Measurements from ENCODE around the gene PLPPR5. TPM values are rescaled to one million over a fixed set of nuclear protein-coding genes. Genes with fewer than 3 reads are reported as not detected.

PLPPR5 gene
- total RNA-seq, 1 donor from 2014 or later = 0.56 TPM

- no peaks in the 10 kb centered on the region for H4K20me1 ChIP-seq (ENCODE audit: low read depth)
- H3K27me3 ChIP-seq = no peaks in the 10 kb centered on the region
- TF ChIP-seq EZH2 (IDR thresholded peaks at IDR 0.05) (no peak), CTCF (IDR thresholded peaks at IDR 0.05) (no peak), EZH2phosphoT487 (IDR thresholded peaks at IDR 0.05) (no peak)
These were observed 39.3 kb downstream of the PLPPR5 start for GRCh38 chr1:98965394-98965793.

GRCh38 chr1:98964198-98964597 is 40.5 kb downstream of the PLPPR5 start:
- peaks cover 2% of the 10 kb centered on the region for H3K27me3 Mint-ChIP-seq (ENCODE audit: insufficient read depth, low read depth)
- H3K27me3 ChIP-seq = no peaks in the 10 kb centered on the region
- no peak for TF ChIP-seq EZH2phosphoT487 (IDR thresholded peaks at IDR 0.05)

More at GRCh38 chr1:98965394-98965793, 39.3 kb downstream of the PLPPR5 start:
- Mint-ChIP-seq H3K9me3 (no peaks in the 10 kb centered on the region), H3K36me3 (no peaks in the 10 kb centered on the region), H3K4me3 (no peak overlapping the region), H3K4me1 (peaks cover 10% of the 10 kb centered on the region), H3K27ac (no peak overlapping the region), H3K27me3 (ENCODE audit: insufficient read depth, low read depth) (no peaks in the 10 kb centered on the region)
- H3K4me1 ChIP-seq = no peaks in the 10 kb centered on the region
- no peaks in the 10 kb centered on the region for H3K9me3 ChIP-seq (ENCODE audit: low read depth)
- no peaks in the 10 kb centered on the region for H3K36me3 ChIP-seq
- H3K27ac ChIP-seq = no peak overlapping the region
- no peak for DNase-seq (ENCODE audit: low spot score)
- H3F3A ChIP-seq (ENCODE audit: low read depth) = peaks cover 7% of the 10 kb centered on the region
- H3K4me3 ChIP-seq = no peak overlapping the region
- no peak overlapping the region for H2AFZ ChIP-seq (replicated peaks)
- H3K79me2 ChIP-seq (ENCODE audit: low read depth) = no peaks in the 10 kb centered on the region
- H3K9ac ChIP-seq = no peak overlapping the region
- no peak overlapping the region for H3K4me2 ChIP-seq

GRCh38 chr1:98963064-98963758 is 41.5 kb downstream of the PLPPR5 start:
- H2AFZ ChIP-seq (replicated peaks) = no peak overlapping the region
- H3K4me1 ChIP-seq = peaks cover 7% of the 10 kb centered on the region
- no peaks in the 10 kb centered on the region for H3K79me2 ChIP-seq (ENCODE audit: low read depth)
- TF ChIP-seq CTCF (IDR thresholded peaks at IDR 0.05) = no peak
- no peak for TF ChIP-seq EZH2 (IDR thresholded peaks at IDR 0.05)
- TF ChIP-seq EZH2phosphoT487 (IDR thresholded peaks at IDR 0.05) = no peak
- no peaks in the 10 kb centered on the region for H3K9me3 ChIP-seq (ENCODE audit: low read depth)
- Mint-ChIP-seq H3K4me1 (peaks cover 20% of the 10 kb centered on the region), H3K36me3 (no peaks in the 10 kb centered on the region), H3K4me3 (no peak overlapping the region), H3K27me3 (ENCODE audit: insufficient read depth, low read depth) (peaks cover 2% of the 10 kb centered on the region), H3K27ac (no peak overlapping the region), H3K9me3 (no peaks in the 10 kb centered on the region)
- DNase-seq (ENCODE audit: low spot score) = no peak
- H3K9ac ChIP-seq = no peak overlapping the region
- no peaks in the 10 kb centered on the region for H4K20me1 ChIP-seq (ENCODE audit: low read depth)
- peaks cover 7% of the 10 kb centered on the region for H3F3A ChIP-seq (ENCODE audit: low read depth)
- H3K27me3 ChIP-seq = no peaks in the 10 kb centered on the region
- no peak overlapping the region for H3K4me3 ChIP-seq
- H3K27ac ChIP-seq = no peak overlapping the region
- no peaks in the 10 kb centered on the region for H3K36me3 ChIP-seq
- H3K4me2 ChIP-seq = no peak overlapping the region

More at GRCh38 chr1:98964198-98964597, 40.5 kb downstream of the PLPPR5 start:
- Histone ChIP-seq H3K27ac (no peak overlapping the region), H3K4me3 (no peak overlapping the region), H3K79me2 (ENCODE audit: low read depth) (no peaks in the 10 kb centered on the region), H4K20me1 (ENCODE audit: low read depth) (no peaks in the 10 kb centered on the region), H3K36me3 (no peaks in the 10 kb centered on the region), H3K9ac (no peak overlapping the region), H2AFZ (replicated peaks) (no peak overlapping the region), H3K9me3 (ENCODE audit: low read depth) (no peaks in the 10 kb centered on the region), H3K4me2 (no peak overlapping the region), H3F3A (ENCODE audit: low read depth) (peaks cover 7% of the 10 kb centered on the region), H3K4me1 (peaks cover 5% of the 10 kb centered on the region)
- H3K9me3 Mint-ChIP-seq = no peaks in the 10 kb centered on the region
- peaks cover 16% of the 10 kb centered on the region for H3K4me1 Mint-ChIP-seq
- H3K36me3 Mint-ChIP-seq = no peaks in the 10 kb centered on the region
- DNase-seq (ENCODE audit: low spot score) = no peak
- no peak overlapping the region for H3K27ac Mint-ChIP-seq
- H3K4me3 Mint-ChIP-seq = no peak overlapping the region

- TF ChIP-seq CTCF (IDR thresholded peaks at IDR 0.05) (no peak), EZH2 (IDR thresholded peaks at IDR 0.05) (no peak)
- Mint-ChIP-seq H3K9me3 (no peaks in the 10 kb centered on the region), H3K36me3 (no peaks in the 10 kb centered on the region), H3K4me3 (no peak overlapping the region), H3K27ac (no peak overlapping the region), H3K4me1 (peaks cover 17% of the 10 kb centered on the region), H3K27me3 (ENCODE audit: insufficient read depth, low read depth) (peaks cover 2% of the 10 kb centered on the region)
- Histone ChIP-seq H3K4me2 (no peak overlapping the region), H3K27ac (no peak overlapping the region), H3K4me3 (no peak overlapping the region), H3K9ac (no peak overlapping the region), H3K36me3 (no peaks in the 10 kb centered on the region), H3K27me3 (no peaks in the 10 kb centered on the region), H3K79me2 (ENCODE audit: low read depth) (no peaks in the 10 kb centered on the region), H3K4me1 (peaks cover 7% of the 10 kb centered on the region), H3K9me3 (ENCODE audit: low read depth) (no peaks in the 10 kb centered on the region), H3F3A (ENCODE audit: low read depth) (peaks cover 7% of the 10 kb centered on the region), H4K20me1 (ENCODE audit: low read depth) (no peaks in the 10 kb centered on the region), H2AFZ (replicated peaks) (no peak overlapping the region)
- no peak for DNase-seq (ENCODE audit: low spot score)
These were observed 42.5 kb downstream of the PLPPR5 start for GRCh38 chr1:98962156-98962555.
